BJ (cell line): Measurements from ENCODE around the gene ZNF618. TPM values are rescaled to one million over a fixed set of nuclear protein-coding genes. Genes with fewer than 3 reads are reported as not detected.

Experiments used
- CTCF ChIA-PET: fragments of 350-600 bp; formaldehyde crosslinking; extraction: SDS; loops from one replicate; lab custom pipeline; 2021; ENCODE audit warnings: antibody characterized with exemption, inconsistent platforms; lab: Yijun Ruan, JAX
- POLR2A ChIA-PET: fragments of 300-600 bp; sonication (Branson Sonifier 250); formaldehyde crosslinking; extraction: SDS; loops from one replicate; lab custom pipeline; 2021; ENCODE audit warnings: antibody characterized with exemption; lab: Charles Lee
- DNase-seq: peaks from one replicate; pipeline ENCODE4 v3.0.0-alpha.2; 2011; ENCODE audit warnings: low read depth
- H3K27me3 ChIP-seq: 2 replicates; pipeline ENCODE4 v1.6.0; 2011; ENCODE audit warnings: low read length; ENCODE audit not compliant: control insufficient read depth, insufficient read depth
- H3K36me3 ChIP-seq: 2 replicates; pipeline ENCODE4 v1.5.1; 2011; ENCODE audit warnings: low read length; ENCODE audit not compliant: control insufficient read depth, insufficient read depth
- H3K4me3 ChIP-seq: 2 replicates; pipeline ENCODE4 v1.5.1; 2011; ENCODE audit warnings: low read depth, mild to moderate bottlenecking, control low read depth, low read length
- polyA minus RNA-seq: library from RNA; depleted of rRNA, polyadenylated mRNA; stranded (reverse); fragments of >200 nt; gene quantifications from 2 replicates; pipeline ENCODE4 v1.2.3, GENCODE V29; 2011; rRNA and poly(A)+ RNA removed
- polyA plus RNA-seq: library from polyadenylated mRNA; depleted of rRNA; stranded (reverse); fragments of >200 nt; gene quantifications from 2 replicates; pipeline ENCODE4 v1.2.3, GENCODE V29; 2011; rRNA removed
- TF ChIP-seq, protein P1 (sequence below): IDR thresholded peaks from 2 replicates; pipeline ENCODE4 v1.5.1; 2011; ENCODE audit warnings: low read depth, mild to moderate bottlenecking, control low read depth, inconsistent platforms, low read length, moderate library complexity; ENCODE audit not compliant: insufficient read depth

The ZNF618 gene
- 4.0 and 5.4 TPM in 2 replicates for polyA plus RNA-seq
- polyA minus RNA-seq = 6.9 and 10.3 TPM in 2 replicates

DNA sequence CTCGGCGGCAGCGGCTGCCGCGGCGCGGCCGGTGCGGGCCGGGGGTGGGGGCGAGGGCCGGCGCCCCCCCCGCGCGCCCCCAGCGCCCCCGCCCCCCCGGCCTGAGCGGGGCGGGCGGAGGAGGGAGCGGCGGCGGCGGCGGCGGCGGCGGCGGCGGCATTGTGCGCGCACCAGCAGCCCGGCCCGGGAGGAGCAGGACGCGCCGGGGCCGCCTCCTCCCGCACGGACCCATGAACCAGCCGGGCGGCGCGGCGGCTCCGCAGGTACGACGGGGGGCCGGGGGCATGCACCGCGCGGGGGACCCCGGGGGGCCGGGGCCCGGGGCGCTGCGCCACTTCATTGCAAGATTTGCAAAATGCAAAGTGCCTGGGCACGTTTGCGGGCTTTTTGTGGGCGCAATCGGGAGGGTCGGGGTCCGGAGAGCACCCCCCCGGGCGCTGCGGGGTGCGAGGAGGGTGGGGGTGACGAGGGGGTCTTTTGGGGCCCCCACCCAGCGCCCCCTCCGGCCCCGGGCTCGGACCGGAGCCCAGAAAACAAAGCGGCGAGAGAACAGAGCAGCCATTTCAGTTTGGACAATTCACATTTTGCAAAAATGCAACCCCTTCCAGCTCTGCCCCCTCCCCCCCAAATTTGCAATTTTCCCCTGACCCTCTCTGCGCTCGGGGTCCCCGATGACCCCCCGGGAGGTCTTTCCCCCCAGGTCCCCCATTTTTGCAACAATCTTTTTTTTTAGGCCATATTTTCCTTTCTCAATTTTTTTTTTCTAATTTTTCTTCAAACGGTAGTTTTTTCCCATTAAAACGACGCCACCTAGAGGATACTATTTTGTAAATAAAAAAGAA, at the start of gene ZNF618:
Gene ZNF618 (plus strand): TSS at position 159 of the 842 bp plus-strand sequence. CDS start 72 bp downstream, at position 231.
- Histone ChIP-seq H3K4me3 (peak within 1 kb of the TSS; percentile 80), H3K27me3 (no peaks in the 10 kb centered on the region), H3K36me3 (no peaks in the 10 kb centered on the region)
- POLR2A ChIA-PET = no interaction called here
- no peak for DNase-seq
- TF ChIP-seq, protein P1, sequence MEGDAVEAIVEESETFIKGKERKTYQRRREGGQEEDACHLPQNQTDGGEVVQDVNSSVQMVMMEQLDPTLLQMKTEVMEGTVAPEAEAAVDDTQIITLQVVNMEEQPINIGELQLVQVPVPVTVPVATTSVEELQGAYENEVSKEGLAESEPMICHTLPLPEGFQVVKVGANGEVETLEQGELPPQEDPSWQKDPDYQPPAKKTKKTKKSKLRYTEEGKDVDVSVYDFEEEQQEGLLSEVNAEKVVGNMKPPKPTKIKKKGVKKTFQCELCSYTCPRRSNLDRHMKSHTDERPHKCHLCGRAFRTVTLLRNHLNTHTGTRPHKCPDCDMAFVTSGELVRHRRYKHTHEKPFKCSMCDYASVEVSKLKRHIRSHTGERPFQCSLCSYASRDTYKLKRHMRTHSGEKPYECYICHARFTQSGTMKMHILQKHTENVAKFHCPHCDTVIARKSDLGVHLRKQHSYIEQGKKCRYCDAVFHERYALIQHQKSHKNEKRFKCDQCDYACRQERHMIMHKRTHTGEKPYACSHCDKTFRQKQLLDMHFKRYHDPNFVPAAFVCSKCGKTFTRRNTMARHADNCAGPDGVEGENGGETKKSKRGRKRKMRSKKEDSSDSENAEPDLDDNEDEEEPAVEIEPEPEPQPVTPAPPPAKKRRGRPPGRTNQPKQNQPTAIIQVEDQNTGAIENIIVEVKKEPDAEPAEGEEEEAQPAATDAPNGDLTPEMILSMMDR = peak; percentile 40; the same call in 1 of the 2 replicates
- CTCF ChIA-PET = interaction anchor here (0.6 to 2.1 kb wide), 16 partner anchors 11 to 1454 kb away, joined by 3 to 7 read pairs (median 4); no protein-coding TSS in a partner anchor

- H3K27me3 ChIP-seq = peaks cover 2% of the 10 kb centered on the region
- ChIA-PET CTCF (interaction anchor here (1.1 kb wide), 1 partner anchor 133 kb away, joined by 3 read pairs; no protein-coding TSS in a partner anchor), POLR2A (interaction anchor here (0.5 kb wide), 1 partner anchor 192 kb away, joined by 4 read pairs; no protein-coding TSS in a partner anchor)
- H3K4me3 ChIP-seq = no peak overlapping the region
- DNase-seq = no peak
- TF ChIP-seq, protein P1 = no peak
- H3K36me3 ChIP-seq = no peaks in the 10 kb centered on the region
Measured at GRCh38 chr9:113828221-113828620, 47.9 kb upstream of the ZNF618 start.

- no peak for DNase-seq
- H3K27me3 ChIP-seq = peaks cover 6% of the 10 kb centered on the region
- POLR2A ChIA-PET = no interaction called here
- H3K4me3 ChIP-seq = no peak overlapping the region
- H3K36me3 ChIP-seq = no peaks in the 10 kb centered on the region
- CTCF ChIA-PET = no interaction called here
- TF ChIP-seq, protein P1 = no peak
Measured at GRCh38 chr9:113837334-113837733, 38.8 kb upstream of the ZNF618 start.

- CTCF ChIA-PET = interaction anchor here (1.4 kb wide), 1 partner anchor 9 kb away, joined by 7 read pairs; no protein-coding TSS in a partner anchor
- Histone ChIP-seq H3K4me3 (no peak overlapping the region), H3K27me3 (peaks cover 14% of the 10 kb centered on the region), H3K36me3 (no peaks in the 10 kb centered on the region)
- POLR2A ChIA-PET = no interaction called here
- DNase-seq = no peak
- TF ChIP-seq, protein P1 = no peak
Measured at GRCh38 chr9:113842086-113842485, 34.0 kb upstream of the ZNF618 start.

DNA sequence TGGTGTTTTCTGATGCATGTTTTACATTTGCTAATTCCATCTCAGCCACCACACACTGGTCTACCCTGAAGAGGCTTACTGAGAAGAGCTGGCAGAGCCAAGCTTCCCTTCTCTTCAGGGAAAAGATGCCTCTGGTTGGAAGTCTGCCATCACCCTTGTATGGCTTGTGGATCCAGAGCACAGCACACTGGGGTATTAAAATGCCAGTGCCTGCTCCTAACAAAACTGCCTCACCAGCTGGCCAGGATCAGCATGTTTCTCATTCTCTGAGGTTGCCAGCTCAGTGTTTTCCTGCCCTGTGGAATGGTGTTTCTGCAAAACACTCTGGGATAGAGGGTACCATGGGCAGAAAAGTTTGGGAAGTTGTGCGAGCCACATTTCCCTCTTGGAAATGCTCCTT, 31.6 kb upstream of the ZNF618 start:
- no peaks in the 10 kb centered on the region for H3K36me3 ChIP-seq
- no peak for DNase-seq
- ChIA-PET POLR2A (no interaction called here), CTCF (no interaction called here)
- TF ChIP-seq, protein P1 = no peak
- no peak overlapping the region for H3K4me3 ChIP-seq
- H3K27me3 ChIP-seq = peaks cover 14% of the 10 kb centered on the region
